Natural killer cell (primary cell): Measurements from ENCODE around the gene ARID2. TPM values are rescaled to one million over a fixed set of nuclear protein-coding genes. Genes with fewer than 3 reads are reported as not detected.
A peak's percentile ranks its signal among the peaks of the same experiment; 100 is the strongest.

Experiments
- ATAC-seq, 3 donors: fragments of 150-1000 bp in 2 of 3; fragments of 200-7000 bp in 1 of 3; cut with Tn5 transposase; 1 replicate in 1 of 3; 2 replicates in 2 of 3; pipeline ENCODE4 v1.10.0; 2021; ENCODE audit warnings: mild to moderate bottlenecking in 2 of 3, moderate library complexity in 2 of 3
- DNase-seq, 2 donors: peaks; one replicate each; pipeline versions ENCODE4 v3.0.0 to v3.0.0-alpha.2; 2013 to 2021; ENCODE audit warnings: mixed read lengths in 1 of 2
- H3K27ac ChIP-seq: one replicate; pipeline ENCODE4 v1.5.1; 2013; ENCODE audit warnings: mild to moderate bottlenecking, low read length
- H3K27me3 ChIP-seq: one replicate; pipeline ENCODE4 v1.6.1; 2013; ENCODE audit warnings: low read length; ENCODE audit not compliant: control insufficient read depth, insufficient read depth
- H3K36me3 ChIP-seq: one replicate; pipeline ENCODE4 v1.6.1; 2013; ENCODE audit warnings: low read length; ENCODE audit not compliant: control insufficient read depth, insufficient read depth
- H3K4me1 ChIP-seq: one replicate; pipeline ENCODE4 v1.6.1; 2013; ENCODE audit warnings: low read length; ENCODE audit not compliant: control insufficient read depth, insufficient read depth
- H3K4me3 ChIP-seq: one replicate; pipeline ENCODE4 v1.5.1; 2013; ENCODE audit warnings: low read length
- H3K9me3 ChIP-seq: one replicate; pipeline ENCODE4 v1.6.1; 2013; ENCODE audit warnings: low read length; ENCODE audit not compliant: control insufficient read depth, insufficient read depth
- H3K27ac Mint-ChIP-seq, 2 donors: one replicate each; pipeline ENCODE4 v1.8.0; 2022; ENCODE audit warnings: mild to moderate bottlenecking in 2 of 2, mixed read lengths in 2 of 2, moderate library complexity in 1 of 2
- H3K27me3 Mint-ChIP-seq, 2 donors: one replicate each; pipeline ENCODE4 v1.8.0; 2022; ENCODE audit warnings: low read depth in 2 of 2, mixed read lengths in 2 of 2
- H3K36me3 Mint-ChIP-seq: one replicate; pipeline ENCODE4 v1.8.0; 2022; ENCODE audit warnings: mixed read lengths
- H3K4me1 Mint-ChIP-seq, 2 donors: one replicate each; pipeline ENCODE4 v1.8.0; 2022; ENCODE audit warnings: mixed read lengths in 2 of 2
- H3K4me3 Mint-ChIP-seq: one replicate; pipeline ENCODE4 v1.8.0; 2022; ENCODE audit warnings: mild to moderate bottlenecking, moderate library complexity, mixed read lengths
- H3K9me3 Mint-ChIP-seq, 2 donors: one replicate each; pipeline ENCODE4 v1.8.0; 2022; ENCODE audit warnings: mixed read lengths in 2 of 2
- CTCF ChIP-seq: fragments of 200-600 bp; IDR thresholded peaks from one replicate; pipeline ENCODE4 v1.8.0; 2022; ENCODE audit warnings: antibody characterized with exemption
- WGBS: methylation state at CpG from one replicate; pipeline ENCODE4 v1.1.7; 2013; ENCODE audit warnings: missing lambda C conversion rate; ENCODE audit not compliant: insufficient coverage; 5-methylcytosine and 5-hydroxymethylcytosine counted together
- intact Hi-C: fragments of 100-400 bp; cut with micrococcal nuclease; formaldehyde crosslinking; loops from one replicate; pipeline ENCODE4 v1.14.2; 2022
- total RNA-seq, 4 donors: library from RNA; stranded (reverse); fragments of 120-200 nt in 1 of 4; gene quantifications; one replicate each; pipeline versions ENCODE4 v1.2.3 to v1.2.4, GENCODE V29; 2013 to 2022

Gene ARID2
- total RNA-seq, 3 donors from 2014 or later (not counting 1 experiment from before 2014, with no cell fraction given) = 75.2 to 95.7 (median 79.8) TPM

- DNase-seq (peak in 1 of 2 donors; percentile 67), ATAC-seq (no peak)
- intact Hi-C loops = no loop called here
- Histone ChIP-seq H3K4me3 (peak overlapping the region; percentile 9), H3K36me3 (peaks cover 3% of the 10 kb centered on the region), H3K27me3 (no peaks in the 10 kb centered on the region), H3K27ac (peak overlapping the region; percentile 93), H3K4me1 (peaks cover 7% of the 10 kb centered on the region), H3K9me3 (no peaks in the 10 kb centered on the region)
- H3K4me1 Mint-ChIP-seq = peaks cover 46 to 60% of the 10 kb centered on the region in 2 donors
- peaks cover 3% of the 10 kb centered on the region for H3K36me3 Mint-ChIP-seq
- peak overlapping the region; percentile 100 for H3K27ac Mint-ChIP-seq
- 0% methylated on average over 3 of the region's 5 CpGs for WGBS
- H3K27me3 Mint-ChIP-seq = no peaks in the 10 kb centered on the region
- peak overlapping the region; percentile 85 for H3K4me3 Mint-ChIP-seq
- TF ChIP-seq CTCF = no peak
- H3K9me3 Mint-ChIP-seq = no peaks in the 10 kb centered on the region
Measured at GRCh38 chr12:45732250-45732649, 2.7 kb downstream of the ARID2 start.

- Histone ChIP-seq H3K9me3 (no peaks in the 10 kb centered on the region), H3K4me1 (peaks cover 6% of the 10 kb centered on the region), H3K27me3 (no peaks in the 10 kb centered on the region), H3K36me3 (peaks cover 3% of the 10 kb centered on the region), H3K27ac (peak overlapping the region; percentile 93), H3K4me3 (no peak overlapping the region)
- H3K36me3 Mint-ChIP-seq = no peaks in the 10 kb centered on the region
- peaks cover 39 to 59% of the 10 kb centered on the region in 2 donors for H3K4me1 Mint-ChIP-seq
- no peak for ATAC-seq
- intact Hi-C loops = no loop called here
- H3K27me3 Mint-ChIP-seq = no peaks in the 10 kb centered on the region
- peak overlapping the region; percentile 100 for H3K27ac Mint-ChIP-seq
- H3K9me3 Mint-ChIP-seq = no peaks in the 10 kb centered on the region
- peak overlapping the region; percentile 84 for H3K4me3 Mint-ChIP-seq
- TF ChIP-seq CTCF = no peak
- DNase-seq = no peak
Measured at GRCh38 chr12:45732936-45733335, 3.4 kb downstream of the ARID2 start.

GRCh38 chr12:45737638-45738037 lies 8.1 kb downstream of the ARID2 start:
- intact Hi-C loops = no loop called here
- Mint-ChIP-seq H3K9me3 (no peaks in the 10 kb centered on the region), H3K36me3 (no peaks in the 10 kb centered on the region), H3K4me1 (peaks cover 41 to 58% of the 10 kb centered on the region in 2 donors), H3K27ac (peak overlapping the region in 1 of 2 donors; percentile 45), H3K27me3 (no peaks in the 10 kb centered on the region), H3K4me3 (no peak overlapping the region)
- Histone ChIP-seq H3K36me3 (peaks cover 3% of the 10 kb centered on the region), H3K9me3 (no peaks in the 10 kb centered on the region), H3K4me1 (peaks cover 5% of the 10 kb centered on the region), H3K4me3 (no peak overlapping the region), H3K27ac (no peak overlapping the region), H3K27me3 (no peaks in the 10 kb centered on the region)
- DNase-seq (no peak), ATAC-seq (no peak)
- no peak for TF ChIP-seq CTCF

- no peak overlapping the region for H3K4me3 ChIP-seq
- Mint-ChIP-seq H3K4me3 (no peak overlapping the region), H3K27ac (no peak overlapping the region), H3K27me3 (no peaks in the 10 kb centered on the region), H3K4me1 (peaks cover 34 to 39% of the 10 kb centered on the region in 2 donors), H3K36me3 (no peaks in the 10 kb centered on the region), H3K9me3 (no peaks in the 10 kb centered on the region)
- no peak for DNase-seq
- ATAC-seq = no peak
- 100% methylated on average over 1 of the region's 1 CpG for WGBS
- peaks cover 4% of the 10 kb centered on the region for H3K4me1 ChIP-seq
- no peaks in the 10 kb centered on the region for H3K27me3 ChIP-seq
- no peaks in the 10 kb centered on the region for H3K36me3 ChIP-seq
- TF ChIP-seq CTCF = no peak
- no peak overlapping the region for H3K27ac ChIP-seq
- intact Hi-C loops = no loop called here
- H3K9me3 ChIP-seq = no peaks in the 10 kb centered on the region
Measured at GRCh38 chr12:45742590-45742989, 13.1 kb downstream of the ARID2 start.
